Left forelimb (tissue), 1 donor: ENCODE measurements around the gene ZNF19.
"Not testable (repeated sequence)": the region's sequence is repeated elsewhere in the genome, so short reads cannot be mapped to it uniquely, and the experiment has no call there.

Experiments used
- DNase-seq: peaks from one replicate; pipeline ENCODE4 v3.0.0-alpha.2; 2018; ENCODE audit warnings: low spot score

ZNF19 gene

GRCh38 chr16:71489122-71489521 is at the start of gene ZNF19:
ZNF19 (minus strand) TSS chr16:71489324; CDS start chr16:71482114, 7,210 bp downstream.
- DNase-seq: no peak

DNA sequence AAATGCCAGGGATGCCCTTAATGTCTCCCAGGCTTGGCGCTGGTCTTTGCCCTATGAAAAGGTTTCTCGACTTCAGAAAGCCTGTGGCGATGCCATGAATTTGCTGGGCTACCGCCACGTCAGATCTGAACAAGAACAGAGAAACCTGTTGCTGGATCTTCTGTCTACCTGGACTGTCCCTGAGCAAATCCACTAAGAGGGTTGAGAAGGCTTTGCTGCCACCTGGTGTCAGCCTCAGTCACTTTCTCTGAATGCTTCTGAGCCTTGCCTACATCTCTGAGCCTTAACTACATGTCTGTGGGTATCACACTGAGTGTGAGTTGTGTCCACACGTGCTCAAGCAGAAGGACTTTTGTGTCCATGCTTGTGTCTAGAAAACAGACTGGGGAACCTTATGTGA is 48.5 kb upstream of the ZNF19 start:
- no peak for DNase-seq

- no peak for DNase-seq
Measured at GRCh38 chr16:71536752-71537499, 47.8 kb upstream of the ZNF19 start.

GRCh38 chr16:71532366-71532765 is 43.2 kb upstream of the ZNF19 start:
- no peak for DNase-seq

DNA sequence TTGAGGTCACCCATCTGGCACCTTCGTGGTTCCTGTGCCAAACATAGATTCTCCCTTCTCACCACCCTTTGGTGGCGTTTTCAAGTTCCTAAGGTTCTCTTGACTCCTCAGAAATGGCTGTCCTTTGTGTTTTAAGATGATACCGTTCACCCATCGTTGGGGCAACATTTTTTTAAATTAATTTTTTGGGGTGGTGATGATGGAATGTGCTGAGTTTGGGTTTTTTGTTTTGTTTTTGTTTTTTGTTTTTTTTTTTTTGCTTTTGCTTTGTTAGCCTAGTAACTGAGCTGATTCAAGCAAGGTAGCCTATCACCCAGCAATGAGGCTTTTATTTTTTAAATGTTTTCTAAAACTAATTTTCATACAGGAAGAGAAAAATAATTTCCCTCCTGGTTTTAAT is 39.7 kb upstream of the ZNF19 start:
- no peak for DNase-seq

DNA sequence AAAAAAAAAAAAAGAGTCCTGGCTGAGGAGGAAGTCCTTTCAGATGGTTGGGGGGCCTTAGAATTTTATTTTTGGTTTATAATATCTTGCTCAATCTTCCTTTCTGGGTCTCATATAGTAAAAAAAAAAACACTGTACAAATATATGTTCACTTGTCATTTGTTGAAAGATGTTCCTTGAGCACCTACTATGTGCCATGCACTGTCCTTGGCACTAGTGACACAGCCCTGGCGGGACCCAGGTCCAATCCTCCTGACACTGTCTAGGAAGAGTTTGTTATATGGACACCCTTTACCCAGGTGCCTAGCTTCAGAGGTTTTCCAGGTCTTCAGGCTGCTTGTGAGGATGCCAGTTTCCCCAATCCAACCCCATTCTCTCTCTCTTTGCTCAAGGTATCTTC is 39.1 kb upstream of the ZNF19 start:
- no peak for DNase-seq

- no peak for DNase-seq
Measured at GRCh38 chr16:71526111-71526631, 37.0 kb upstream of the ZNF19 start, which contains the start of gene CHST4. CHST4 (plus strand) TSS chr16:71526426; CDS start chr16:71536678, 10,252 bp downstream.

DNA sequence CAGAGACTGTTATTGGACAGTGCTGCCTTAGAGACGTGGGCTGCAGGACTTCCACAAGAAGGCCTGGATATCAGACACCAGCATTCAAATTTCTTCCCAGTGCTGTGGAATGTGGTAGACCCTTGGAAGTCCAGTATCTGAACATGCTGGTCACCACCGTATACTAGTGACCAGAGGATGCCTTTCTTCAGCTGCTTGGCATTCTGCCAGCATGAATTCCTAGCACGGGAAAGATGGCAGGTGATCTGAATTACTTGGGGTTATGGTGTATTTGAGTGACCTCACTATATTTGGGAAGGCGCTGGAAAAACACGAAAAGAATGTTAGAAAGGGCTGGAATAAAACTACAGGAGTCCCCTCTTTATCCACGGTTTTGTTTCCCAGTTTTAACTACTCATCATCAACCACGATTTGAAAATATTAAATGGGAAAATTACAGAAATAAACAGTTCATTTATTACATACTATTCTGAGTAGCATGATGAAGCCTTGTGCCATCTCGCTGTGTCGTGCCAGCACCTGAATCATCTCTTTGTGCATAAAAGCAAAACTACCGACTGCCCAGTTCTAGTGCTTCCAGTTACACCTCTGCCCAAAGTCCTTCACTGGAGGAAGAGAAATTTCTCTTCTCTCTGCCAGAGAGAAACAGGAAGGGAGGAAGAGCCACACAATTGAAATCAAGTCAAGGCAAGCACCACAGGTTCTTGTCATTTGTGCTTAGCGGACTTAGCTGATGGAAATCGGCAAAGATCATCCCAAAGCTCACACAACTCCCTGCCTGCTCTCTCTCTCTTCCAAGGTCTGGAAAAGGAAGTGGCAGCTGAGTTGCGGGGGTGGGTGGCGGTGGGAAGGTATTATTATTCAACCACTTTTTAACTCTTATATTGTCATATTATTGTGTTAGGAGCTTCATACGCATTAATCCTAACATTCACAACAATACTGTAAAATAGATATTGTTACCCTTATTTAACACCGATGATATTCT is 35.7 kb upstream of the ZNF19 start:
- no peak for DNase-seq

- DNase-seq: no peak
Measured at GRCh38 chr16:71520550-71520949, 31.4 kb upstream of the ZNF19 start.

GRCh38 chr16:71515026-71515425 is 25.9 kb upstream of the ZNF19 start:
- DNase-seq: no peak

- DNase-seq: no peak
Measured at GRCh38 chr16:71514476-71514875, 25.4 kb upstream of the ZNF19 start.

DNA sequence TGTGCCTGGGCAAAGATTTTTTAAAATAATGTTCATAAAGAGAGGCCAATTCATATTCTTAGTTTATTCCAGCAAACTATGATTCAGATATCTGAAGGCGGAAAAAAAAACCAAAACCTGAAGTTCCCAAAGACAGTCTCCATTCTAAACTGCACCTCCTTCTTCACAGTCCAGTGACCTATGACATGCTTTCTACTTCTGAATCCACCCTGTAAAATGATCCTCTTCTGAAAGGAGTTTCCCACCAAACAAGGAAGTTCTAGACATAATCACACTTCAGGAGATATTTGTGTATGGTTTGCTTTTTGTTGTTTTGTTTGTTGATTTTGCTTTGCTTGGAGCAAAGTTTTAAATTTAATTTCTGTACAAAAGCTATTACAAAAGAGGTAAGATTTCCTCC is 24.2 kb upstream of the ZNF19 start:
- no peak for DNase-seq

- DNase-seq: no peak
Measured at GRCh38 chr16:71507061-71507460, 17.9 kb upstream of the ZNF19 start.

DNA sequence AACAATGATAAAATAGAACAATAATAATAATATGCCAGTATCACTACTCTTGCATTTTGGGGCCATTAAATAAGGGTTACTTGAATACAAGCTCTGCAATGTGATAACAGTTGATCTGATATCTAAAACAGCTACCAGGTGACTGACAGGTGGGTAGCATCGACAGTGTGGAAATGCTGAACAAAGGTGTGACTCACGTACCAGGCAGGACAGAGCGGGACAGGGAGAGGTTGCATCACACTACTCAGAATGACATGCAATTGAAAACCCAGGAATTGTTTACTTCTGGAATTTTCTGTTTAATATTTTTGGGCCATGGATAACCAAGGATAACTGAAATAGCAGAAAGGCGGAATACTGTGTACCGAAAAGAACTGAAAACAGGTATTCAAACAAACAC is 15.8 kb upstream of the ZNF19 start:
- no peak for DNase-seq

- not testable (repeated sequence) for DNase-seq
Measured at GRCh38 chr16:71504051-71504450, 14.9 kb upstream of the ZNF19 start.

DNA sequence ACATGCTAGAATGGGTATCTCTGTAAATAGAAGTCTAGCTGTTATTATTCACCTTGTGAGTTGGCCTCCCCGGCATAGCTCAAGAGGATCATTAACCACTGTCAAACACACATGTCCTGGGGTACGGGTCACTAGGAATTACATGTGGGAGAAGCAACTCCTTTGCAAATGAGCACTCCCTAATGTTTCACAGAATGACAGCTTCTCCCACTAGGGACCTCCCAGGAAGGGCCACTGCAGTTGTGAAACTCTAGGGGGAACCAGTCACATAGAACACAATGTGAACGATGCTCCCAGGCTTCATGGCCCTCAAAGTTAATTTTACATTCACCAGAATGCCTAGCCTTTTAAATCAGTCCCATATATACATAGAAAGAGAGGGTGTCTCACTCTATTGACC is 12.4 kb upstream of the ZNF19 start:
- no peak for DNase-seq

DNA sequence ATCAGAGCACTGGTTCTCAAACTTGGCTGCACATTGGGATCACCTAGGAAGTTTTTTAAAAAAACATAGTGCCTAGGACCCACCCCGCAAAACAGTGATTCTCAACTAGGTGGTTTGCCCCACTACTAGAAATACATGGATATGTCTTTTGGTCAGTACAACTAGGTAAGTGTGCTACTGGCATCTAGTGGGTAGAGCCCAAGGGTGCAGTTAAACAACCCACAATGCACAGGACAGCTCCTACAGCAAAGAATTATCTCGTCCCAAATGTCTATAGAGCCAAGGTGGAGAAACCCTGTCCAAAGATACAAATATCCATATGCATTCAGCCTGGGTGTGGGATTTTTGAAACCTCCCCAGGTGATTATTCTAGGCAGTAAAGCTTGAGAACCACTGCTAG is 11.8 kb upstream of the ZNF19 start:
- DNase-seq: no peak

DNA sequence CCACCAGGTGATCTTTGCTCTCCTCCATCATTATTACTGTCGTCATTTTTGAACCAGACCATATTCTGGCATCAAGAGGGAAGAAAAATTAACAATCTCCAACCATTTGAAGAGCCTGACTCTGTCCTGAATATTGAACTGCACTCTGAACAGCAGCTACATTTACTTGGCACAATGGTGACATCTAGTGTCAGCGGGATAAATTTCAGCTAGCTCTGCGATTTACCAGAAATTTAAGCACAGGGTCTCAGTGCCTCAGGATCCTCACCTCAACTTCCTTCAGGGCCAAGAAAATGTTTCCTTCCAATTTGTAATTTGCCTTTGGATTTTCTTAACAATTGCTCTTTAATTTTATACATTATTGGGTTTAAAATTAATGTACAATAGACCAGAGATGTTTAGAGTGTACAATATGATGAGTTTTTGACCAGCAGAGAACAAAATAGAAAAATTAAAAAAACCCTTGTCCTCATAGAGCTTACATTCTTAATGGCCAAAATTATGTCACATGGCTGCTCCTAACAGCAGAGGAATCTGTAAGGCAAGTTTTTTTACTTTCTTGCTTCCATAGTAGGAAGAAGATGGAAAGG is 10.7 kb upstream of the ZNF19 start:
- DNase-seq: no peak

DNA sequence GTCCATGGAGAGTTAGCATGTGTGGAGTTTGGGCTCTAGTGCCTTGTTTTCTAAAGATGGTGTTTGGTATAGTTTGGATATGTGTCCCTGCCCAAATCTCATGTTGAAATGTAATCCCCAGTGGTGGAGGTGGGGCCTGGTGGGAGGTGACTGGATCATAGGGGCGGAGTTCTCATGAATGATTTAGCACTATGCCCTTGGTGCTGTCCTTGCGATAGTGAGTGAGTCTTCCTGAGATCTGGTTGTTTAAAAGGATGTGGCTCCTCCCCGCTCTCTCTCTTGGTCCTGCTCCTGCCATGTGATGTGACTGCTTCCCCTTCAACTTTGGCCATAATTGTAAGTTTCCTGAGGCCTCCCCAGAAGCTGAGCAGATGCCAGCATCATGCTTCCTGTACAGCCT is 8.9 kb upstream of the ZNF19 start:
- no peak for DNase-seq

DNA sequence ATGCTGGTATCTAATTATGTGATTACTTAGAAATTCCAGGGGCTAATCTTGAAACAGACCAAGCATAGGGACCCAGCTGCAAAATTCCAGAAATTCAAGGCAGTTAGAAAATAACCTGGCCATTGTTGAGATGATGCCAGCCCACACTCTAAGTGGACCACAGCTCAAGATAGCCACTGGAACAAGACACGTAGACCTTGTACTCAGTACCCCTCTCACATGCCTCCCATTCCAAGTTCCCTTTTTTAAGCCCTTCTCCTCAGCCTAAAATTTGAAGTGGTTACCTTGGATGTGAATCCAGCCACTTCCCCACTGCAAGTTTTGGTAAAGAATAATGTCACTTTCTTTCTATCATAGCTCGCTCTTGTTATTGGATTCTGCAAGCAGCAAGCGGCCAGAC is 4.1 kb upstream of the ZNF19 start:
- no peak for DNase-seq

DNA sequence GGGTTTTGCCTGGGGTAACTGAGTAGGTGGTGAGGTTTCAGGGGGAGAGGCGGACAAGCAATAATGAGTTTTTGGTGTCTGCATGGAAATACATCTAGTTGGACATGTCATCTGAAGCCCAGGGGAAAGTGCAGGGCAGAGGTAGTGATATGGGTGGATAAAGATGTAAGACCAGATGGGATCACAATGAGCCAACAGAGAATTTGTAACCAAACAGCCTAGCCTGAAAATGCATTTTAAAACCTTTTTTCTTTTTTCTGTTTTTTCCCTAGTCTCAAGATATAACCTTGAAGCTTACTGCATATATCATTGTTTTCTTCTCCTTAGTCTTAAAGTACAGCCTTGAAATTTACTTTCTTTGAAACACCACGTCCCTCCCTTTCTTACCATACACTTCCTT is 3.7 kb upstream of the ZNF19 start:
- DNase-seq: no peak

DNA sequence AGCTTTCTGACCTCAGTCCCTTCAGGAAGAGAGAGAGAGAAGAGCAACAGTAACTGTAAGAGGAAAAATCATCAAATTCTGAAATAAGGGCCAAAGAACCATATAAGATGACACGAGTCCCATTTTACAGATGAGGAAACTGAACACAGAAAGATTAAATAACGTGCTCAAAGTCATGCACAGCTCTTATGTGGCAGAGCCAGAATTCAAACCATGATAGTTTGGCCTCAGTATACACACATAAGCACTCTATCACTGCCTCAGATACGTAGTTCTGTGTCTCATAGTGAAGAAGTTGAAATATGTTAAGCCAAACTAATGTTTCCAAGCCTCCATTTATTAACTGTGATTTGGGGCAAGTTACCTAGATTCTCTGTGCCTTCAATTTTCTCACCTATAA is 1.9 kb upstream of the ZNF19 start:
- DNase-seq: no peak
